Keratinocyte (primary cell): ENCODE data around the gene BRIP1. TPM values are rescaled to one million over a fixed set of nuclear protein-coding genes. Genes with fewer than 3 reads are reported as not detected.

Source experiments
- DNase-seq: peaks from one replicate; pipeline ENCODE4 v3.0.0-alpha.2; 2011; ENCODE audit warnings: low read depth, missing footprints, low spot score
- FAIRE-seq: peaks from 2 replicates; lab custom pipeline; 2011; peaks lifted over from hg19 to GRCh38; lab: Jason Lieb, UNC
- H2AFZ ChIP-seq: 2 replicates; pipeline ENCODE4 v1.6.0; 2012; ENCODE audit warnings: low read length, control low read depth, inconsistent platforms; ENCODE audit not compliant: control insufficient read depth
- H3K27ac ChIP-seq: 2 replicates; pipeline ENCODE4 v1.5.1; 2011; ENCODE audit warnings: low read length; ENCODE audit not compliant: control insufficient read depth, insufficient read depth
- H3K27me3 ChIP-seq: 3 replicates; pipeline ENCODE4 v1.6.0; 2011; ENCODE audit warnings: low read length; ENCODE audit not compliant: control insufficient read depth, insufficient read depth; ENCODE audit errors: extremely low read depth
- H3K36me3 ChIP-seq, 2 experiments: 2 replicates in 1 of 2; 3 replicates in 1 of 2; pipeline ENCODE4 v1.5.1; 2011; ENCODE audit warnings: low read length in 2 of 2, mild to moderate bottlenecking in 1 of 2; ENCODE audit not compliant: control insufficient read depth in 2 of 2, insufficient read depth in 2 of 2; ENCODE audit errors: extremely low read depth in 1 of 2
- H3K4me1 ChIP-seq: 3 replicates; pipeline ENCODE4 v1.5.1; 2011; ENCODE audit warnings: low read length; ENCODE audit not compliant: control insufficient read depth, insufficient read depth; ENCODE audit errors: extremely low read depth
- H3K4me2 ChIP-seq: 3 replicates; pipeline ENCODE4 v1.6.0; 2011; ENCODE audit warnings: low read depth, low read length; ENCODE audit not compliant: control insufficient read depth, insufficient read depth; ENCODE audit errors: extremely low read depth
- H3K4me3 ChIP-seq, 3 experiments: fragments of 200-600 bp in 1 of 3; sonication (generic) in 1 of 3; 2 replicates in 2 of 3; 3 replicates in 1 of 3; pipeline ENCODE4 v1.5.1; 2011 to 2016; ENCODE audit warnings: low read length in 3 of 3, mild to moderate bottlenecking in 3 of 3, control low read depth in 2 of 3, inconsistent platforms in 1 of 3, low read depth in 1 of 3, mixed read lengths in 1 of 3, mixed run types in 1 of 3, moderate library complexity in 1 of 3; ENCODE audit not compliant: control insufficient read depth in 2 of 3, insufficient read depth in 2 of 3; ENCODE audit errors: extremely low read depth in 1 of 3
- H3K79me2 ChIP-seq: 2 replicates; pipeline ENCODE4 v1.6.0; 2012; ENCODE audit warnings: low read length; ENCODE audit not compliant: control insufficient read depth, insufficient read depth
- H3K9ac ChIP-seq: 3 replicates; pipeline ENCODE4 v1.6.0; 2011; ENCODE audit warnings: low read length; ENCODE audit not compliant: control insufficient read depth, insufficient read depth; ENCODE audit errors: extremely low read depth
- H3K9me1 ChIP-seq: 3 replicates; pipeline ENCODE4 v1.6.0; 2011; ENCODE audit warnings: low read length; ENCODE audit not compliant: control insufficient read depth, insufficient read depth; ENCODE audit errors: extremely low read depth
- H3K9me3 ChIP-seq: 2 replicates; pipeline ENCODE4 v1.5.1; 2012; ENCODE audit warnings: low read depth, low read length; ENCODE audit not compliant: control insufficient read depth
- H4K20me1 ChIP-seq: 3 replicates; pipeline ENCODE4 v1.6.0; 2011; ENCODE audit warnings: low read length; ENCODE audit not compliant: control insufficient read depth, insufficient read depth; ENCODE audit errors: extremely low read depth
- CTCF ChIP-seq, 3 experiments: IDR thresholded peaks in 1 of 3; conservative IDR thresholded peaks in 1 of 3; optimal IDR thresholded peaks in 1 of 3; 2 replicates in 2 of 3; 3 replicates in 1 of 3; pipeline versions ENCODE3 to v1.5.1; 2011; ENCODE audit warnings: low read length in 3 of 3, mild to moderate bottlenecking in 3 of 3, moderate library complexity in 2 of 3, control low read depth in 1 of 3, inconsistent platforms in 1 of 3; ENCODE audit not compliant: insufficient read depth in 2 of 3; ENCODE audit errors: extremely low read depth in 1 of 3
- EZH2 ChIP-seq: IDR thresholded peaks from one replicate; pipeline ENCODE4 v1.6.1; 2012; ENCODE audit warnings: inconsistent platforms, mild to moderate bottlenecking, low read length, moderate library complexity
- dilution Hi-C: fragments of 300-500 bp; cut with MboI; formaldehyde crosslinking; loops from one replicate; pipeline ENCODE4 v1.7.0; 2020; ENCODE audit warnings: low sequenced_read_pairs; ENCODE audit not compliant: extremely low pct_ligation_motif_present
- polyA plus RNA-seq, 5 experiments: library from polyadenylated mRNA; depleted of rRNA in 3 of 5; stranded (reverse) in 3 of 5; stranded (forward) in 1 of 5; unstranded in 1 of 5; fragments of >200 nt; gene quantifications; 1 replicate in 1 of 5; 2 replicates in 3 of 5; 3 replicates in 1 of 5; pipeline versions ENCODE4 v1.2.1 to v1.2.3, GENCODE V29; 2011 to 2012; ENCODE audit warnings: missing spikeins in 2 of 5, low read depth in 1 of 5, low replicate concordance in 1 of 5

BRIP1 gene
- polyA plus RNA-seq, 1 donor (not counting 4 experiments of a cell fraction or from before 2014, with no cell fraction given): 4.0 TPM

- no peaks in the 10 kb centered on the region for H3K79me2 ChIP-seq
- no peak overlapping the region for H2AFZ ChIP-seq
- H3K36me3 ChIP-seq: no peaks in the 10 kb centered on the region
- no peak overlapping the region for H3K4me2 ChIP-seq
- no peaks in the 10 kb centered on the region for H3K9me3 ChIP-seq
- no peaks in the 10 kb centered on the region for H3K4me1 ChIP-seq
- dilution Hi-C loops: no loop called here
- no peaks in the 10 kb centered on the region for H3K27me3 ChIP-seq
- H3K9ac ChIP-seq: no peak overlapping the region
- no peak for DNase-seq
- no peak overlapping the region for H3K4me3 ChIP-seq
- no peak overlapping the region for H3K27ac ChIP-seq
- H3K9me1 ChIP-seq: no peaks in the 10 kb centered on the region
- FAIRE-seq: no peak
- no peaks in the 10 kb centered on the region for H4K20me1 ChIP-seq
- TF ChIP-seq CTCF (optimal IDR thresholded peaks at IDR 0.05 in 1 of 3, IDR thresholded peaks at IDR 0.05 in 1 of 3, conservative IDR thresholded peaks at IDR 0.05 in 1 of 3; ENCODE audit: extremely low read depth in 1 of 3, insufficient read depth in 2 of 3, low read length in 3 of 3) (no peak), EZH2 (no peak)
These were observed 149.0 kb downstream of the BRIP1 start for GRCh38 chr17:61714300-61714699.

- Histone ChIP-seq H3K9me1 (no peaks in the 10 kb centered on the region), H3K27ac (no peak overlapping the region), H3K36me3 (peaks cover 0 to 4% of the 10 kb centered on the region in 2 experiments), H3K79me2 (no peaks in the 10 kb centered on the region), H3K9ac (no peak overlapping the region), H4K20me1 (no peaks in the 10 kb centered on the region), H3K4me1 (no peaks in the 10 kb centered on the region), H3K9me3 (no peaks in the 10 kb centered on the region), H2AFZ (no peak overlapping the region), H3K4me3 (no peak overlapping the region), H3K4me2 (no peak overlapping the region), H3K27me3 (no peaks in the 10 kb centered on the region)
- dilution Hi-C loops: no loop called here
- FAIRE-seq (no peak), DNase-seq (no peak)
- TF ChIP-seq EZH2: no peak
- TF ChIP-seq CTCF (optimal IDR thresholded peaks at IDR 0.05 in 1 of 3, IDR thresholded peaks at IDR 0.05 in 1 of 3, conservative IDR thresholded peaks at IDR 0.05 in 1 of 3; ENCODE audit: extremely low read depth in 1 of 3, insufficient read depth in 2 of 3, low read length in 3 of 3): no peak
These were observed 150.3 kb downstream of the BRIP1 start for GRCh38 chr17:61713035-61713434.
